Muscle layer of colon (tissue), 2 donors: Measurements from ENCODE around the gene KLHDC1.
A peak's percentile ranks its signal among the peaks of the same experiment; 100 is the strongest.
"Not testable (repeated sequence)": the region's sequence is repeated elsewhere in the genome, so short reads cannot be mapped to it uniquely, and the experiment has no call there.

ENCODE experiments used
- H3K27ac ChIP-seq: one replicate; pipeline ENCODE4 v1.7.0; 2013; ENCODE audit warnings: low read depth, mild to moderate bottlenecking, low read length, moderate library complexity
- H3K27me3 ChIP-seq, 2 donors: one replicate each; pipeline ENCODE4 v1.7.0; 2013; ENCODE audit warnings: low read length in 2 of 2, mild to moderate bottlenecking in 2 of 2; ENCODE audit not compliant: insufficient read depth in 2 of 2, control insufficient read depth in 1 of 2
- H3K36me3 ChIP-seq: one replicate; pipeline ENCODE4 v1.7.0; 2013; ENCODE audit warnings: mild to moderate bottlenecking, low read length; ENCODE audit not compliant: insufficient read depth
- H3K4me1 ChIP-seq: one replicate; pipeline ENCODE4 v1.7.0; 2013; ENCODE audit warnings: mild to moderate bottlenecking, low read length; ENCODE audit not compliant: insufficient read depth
- H3K4me3 ChIP-seq, 2 donors: one replicate each; pipeline ENCODE4 v1.7.0; 2013; ENCODE audit warnings: low read length in 2 of 2, low read depth in 1 of 2, mild to moderate bottlenecking in 1 of 2, moderate library complexity in 1 of 2
- H3K9ac ChIP-seq: one replicate; pipeline ENCODE4 v1.7.0; 2013; ENCODE audit warnings: low read length
- H3K9me3 ChIP-seq: one replicate; pipeline ENCODE4 v1.7.0; 2013; ENCODE audit warnings: mild to moderate bottlenecking, low read length
- donor health status: abdominal sarcoma.
- donor health status: Adenocarcinoma of cecum.

The KLHDC1 gene

GRCh38 chr14:49767571-49768300 lies 74.8 kb downstream of the KLHDC1 start, which contains the start of gene KLHDC2:
KLHDC2 (plus strand) TSS chr14:49768153; CDS start chr14:49768469, 316 bp downstream.
- H3K9me3 ChIP-seq, result no peaks in the 10 kb centered on the region
- H3K9ac ChIP-seq, result peak within 1 kb of the TSS; percentile 87
- peak within 1 kb of the TSS; percentile 99 for H3K27ac ChIP-seq
- peak within 1 kb of the TSS; percentile 91 to 94 for H3K4me3 ChIP-seq
- H3K36me3 ChIP-seq, result no peaks in the 10 kb centered on the region
- no peaks in the 10 kb centered on the region for H3K27me3 ChIP-seq
- H3K4me1 ChIP-seq, result peaks cover 28% of the 10 kb centered on the region

- no peaks in the 10 kb centered on the region for H3K36me3 ChIP-seq
- peak overlapping the region; percentile 91 to 94 for H3K4me3 ChIP-seq
- H3K4me1 ChIP-seq, result peaks cover 28% of the 10 kb centered on the region
- H3K27me3 ChIP-seq, result no peaks in the 10 kb centered on the region
- H3K9me3 ChIP-seq, result no peaks in the 10 kb centered on the region
- peak overlapping the region; percentile 99 for H3K27ac ChIP-seq
- peak overlapping the region; percentile 87 for H3K9ac ChIP-seq
These were observed 75.6 kb downstream of the KLHDC1 start for GRCh38 chr14:49768301-49769121.

DNA sequence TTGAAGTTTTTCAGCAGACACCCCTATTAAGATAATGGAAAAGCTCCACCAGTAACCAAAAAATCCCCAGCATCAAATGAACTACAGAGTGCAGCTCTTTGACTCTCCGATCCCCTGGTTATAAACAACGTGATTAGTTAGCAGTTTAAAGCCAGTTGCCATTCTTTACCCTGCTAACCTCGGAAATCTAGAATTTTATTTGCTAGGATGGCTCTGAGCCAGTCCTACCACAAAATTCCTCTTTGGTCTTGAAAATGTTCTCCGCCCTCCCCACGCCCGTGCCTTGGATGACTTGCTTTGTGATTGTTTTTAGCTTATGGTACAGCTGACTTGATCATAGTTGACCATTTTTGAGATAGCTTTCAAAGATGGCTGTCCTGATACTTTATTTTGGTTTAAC lies 76.3 kb downstream of the KLHDC1 start:
- peaks cover 5% of the 10 kb centered on the region for H3K36me3 ChIP-seq
- H3K27me3 ChIP-seq, result no peaks in the 10 kb centered on the region
- H3K27ac ChIP-seq, result peak overlapping the region; percentile 99
- H3K9me3 ChIP-seq, result no peaks in the 10 kb centered on the region
- H3K4me1 ChIP-seq, result peaks cover 28% of the 10 kb centered on the region
- H3K4me3 ChIP-seq, result peak overlapping the region; percentile 91 to 94
- H3K9ac ChIP-seq, result peak overlapping the region; percentile 87

- Histone ChIP-seq H3K9ac (peak overlapping the region; percentile 87), H3K4me1 (peaks cover 28% of the 10 kb centered on the region), H3K9me3 (no peaks in the 10 kb centered on the region), H3K36me3 (peaks cover 10% of the 10 kb centered on the region), H3K4me3 (peak overlapping the region in 1 of 2 donors; percentile 94), H3K27ac (no peak overlapping the region), H3K27me3 (no peaks in the 10 kb centered on the region)
These were observed 76.8 kb downstream of the KLHDC1 start for GRCh38 chr14:49769581-49770211.

DNA sequence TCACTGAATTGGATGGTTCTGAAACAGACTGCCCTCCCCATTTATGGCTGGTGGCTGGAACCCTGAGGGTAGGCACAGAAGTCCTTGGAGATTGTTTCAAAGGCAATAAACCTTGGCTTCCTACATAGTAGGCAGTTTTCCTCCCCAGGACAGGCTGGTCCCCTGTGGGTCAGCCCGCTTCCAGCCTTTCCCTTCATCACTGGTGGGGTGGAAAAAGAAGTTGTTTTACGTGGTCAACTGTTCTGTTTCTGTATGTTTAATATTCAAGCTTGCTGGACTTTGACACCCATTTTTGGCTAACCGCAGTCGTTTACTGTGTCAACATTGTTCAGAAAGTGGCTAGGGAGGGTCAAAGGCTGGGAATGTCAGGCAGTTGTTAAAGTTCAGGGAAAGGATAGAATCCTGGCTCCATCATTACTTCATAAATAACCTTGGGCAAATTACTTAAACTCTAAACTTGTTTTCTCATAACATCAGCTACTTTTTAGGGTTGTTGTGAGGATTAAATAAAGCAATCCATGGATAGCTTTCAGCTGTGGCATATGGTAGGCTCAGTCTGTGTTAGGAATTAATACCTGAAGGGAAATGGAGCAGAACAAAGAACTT lies 77.4 kb downstream of the KLHDC1 start:
- Histone ChIP-seq H3K9ac (no peak overlapping the region), H3K9me3 (no peaks in the 10 kb centered on the region), H3K27me3 (no peaks in the 10 kb centered on the region), H3K27ac (no peak overlapping the region), H3K4me3 (no peak overlapping the region), H3K36me3 (peaks cover 17% of the 10 kb centered on the region), H3K4me1 (peaks cover 28% of the 10 kb centered on the region)

DNA sequence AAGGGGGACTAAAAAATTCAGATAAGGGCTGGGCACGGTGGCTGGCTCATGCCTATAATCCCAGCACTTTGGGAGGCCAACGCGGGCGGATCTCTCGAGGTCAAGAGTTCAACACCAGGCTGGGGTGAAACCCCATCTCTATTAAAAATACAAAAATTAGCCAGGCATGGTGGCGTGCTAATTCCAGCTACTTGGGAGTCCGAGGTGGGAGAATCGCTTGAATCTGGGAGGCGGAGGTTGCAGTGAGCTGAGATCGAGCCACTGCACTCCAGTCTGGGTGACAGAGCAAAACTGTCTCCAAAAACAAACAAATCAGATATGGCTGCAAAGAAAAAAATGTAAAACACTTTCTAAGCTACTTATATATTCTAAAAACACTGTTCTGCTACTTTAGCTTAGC lies 78.8 kb downstream of the KLHDC1 start:
- not testable (repeated sequence) for H3K27ac ChIP-seq, H3K9me3 ChIP-seq, H3K9ac ChIP-seq, H3K4me3 ChIP-seq, H3K27me3 ChIP-seq
- Histone ChIP-seq H3K4me1 (peaks cover 26% of the 10 kb centered on the region), H3K36me3 (peaks cover 25% of the 10 kb centered on the region)

DNA sequence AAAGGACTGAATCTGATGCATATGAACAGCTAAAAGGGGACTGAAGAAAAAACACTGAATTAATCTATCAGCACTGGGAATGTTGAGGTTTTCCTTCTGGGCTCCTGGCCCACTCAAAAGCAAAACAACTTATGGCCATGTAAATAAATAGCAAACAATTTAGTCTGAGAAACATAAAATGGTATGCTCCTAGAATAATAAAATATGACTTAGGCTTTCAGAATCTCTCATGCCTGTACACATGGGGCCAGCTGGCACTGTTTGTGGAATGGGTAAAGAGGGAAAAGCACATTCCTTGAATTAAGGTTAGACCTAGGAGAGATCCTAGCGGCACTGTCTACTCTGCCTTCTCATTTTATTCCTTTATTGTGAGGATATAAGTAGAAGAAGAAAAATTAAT lies 81.2 kb downstream of the KLHDC1 start:
- Histone ChIP-seq H3K9ac (no peak overlapping the region), H3K4me1 (peaks cover 18% of the 10 kb centered on the region), H3K36me3 (peaks cover 42% of the 10 kb centered on the region), H3K9me3 (no peaks in the 10 kb centered on the region), H3K27ac (no peak overlapping the region), H3K27me3 (no peaks in the 10 kb centered on the region), H3K4me3 (no peak overlapping the region)

GRCh38 chr14:49778421-49778820 lies 85.5 kb downstream of the KLHDC1 start:
- Histone ChIP-seq H3K27ac (no peak overlapping the region), H3K9ac (no peak overlapping the region), H3K4me3 (no peak overlapping the region), H3K27me3 (no peaks in the 10 kb centered on the region), H3K9me3 (no peaks in the 10 kb centered on the region), H3K36me3 (peaks cover 84% of the 10 kb centered on the region), H3K4me1 (no peaks in the 10 kb centered on the region)

- not testable (repeated sequence) for H3K27ac ChIP-seq, H3K27me3 ChIP-seq, H3K4me3 ChIP-seq, H3K9me3 ChIP-seq, H3K9ac ChIP-seq, H3K4me1 ChIP-seq
- H3K36me3 ChIP-seq, result peaks cover 88% of the 10 kb centered on the region
These were observed 88.1 kb downstream of the KLHDC1 start for GRCh38 chr14:49781040-49781439.

- Histone ChIP-seq H3K27ac (no peak overlapping the region), H3K9ac (no peak overlapping the region), H3K4me3 (no peak overlapping the region), H3K9me3 (no peaks in the 10 kb centered on the region), H3K4me1 (no peaks in the 10 kb centered on the region), H3K27me3 (no peaks in the 10 kb centered on the region), H3K36me3 (peaks cover 96% of the 10 kb centered on the region)
These were observed 90.6 kb downstream of the KLHDC1 start for GRCh38 chr14:49783394-49784014.

GRCh38 chr14:49786315-49786714 lies 93.4 kb downstream of the KLHDC1 start:
- Histone ChIP-seq H3K27me3 (no peaks in the 10 kb centered on the region), H3K9me3 (no peaks in the 10 kb centered on the region), H3K4me1 (no peaks in the 10 kb centered on the region), H3K9ac (no peak overlapping the region), H3K27ac (no peak overlapping the region), H3K36me3 (peaks cover 91% of the 10 kb centered on the region), H3K4me3 (no peak overlapping the region)
